K562 (cell line): ENCODE data around the gene MAP3K6. TPM values are rescaled to one million over a fixed set of nuclear protein-coding genes. Genes with fewer than 3 reads are reported as not detected.

Experiments used
- ARNT ChIP-seq, 2 experiments: fragments of 450-650 bp; IDR thresholded peaks; 2 replicates each; pipeline ENCODE4 v1.6.1; 2016; ENCODE audit warnings: mild to moderate bottlenecking in 1 of 2
- CHD2 ChIP-seq: IDR thresholded peaks from 2 replicates; pipeline ENCODE4 v1.6.1; 2011; ENCODE audit warnings: low read depth, low read length
- ETV6 ChIP-seq, 3 experiments: fragments of 150-350 bp in 1 of 3; sonication (generic) in 1 of 3; formaldehyde crosslinking in 1 of 3; IDR thresholded peaks; 2 replicates each; pipeline versions ENCODE4 v1.6.1 to v1.8.0; 2014 to 2022; ENCODE audit warnings: borderline replicate concordance in 2 of 3, low read depth in 2 of 3, antibody characterized with exemption in 1 of 3, low read length in 1 of 3, mild to moderate bottlenecking in 1 of 3, missing genetic modification reagents in 1 of 3
- GTF2F1 ChIP-seq: IDR thresholded peaks from 2 replicates; pipeline ENCODE4 v1.6.1; 2011; ENCODE audit warnings: low read depth, low read length, improper control_type of control experiment
- NR2C1 ChIP-seq, 2 experiments: fragments of 450-650 bp; IDR thresholded peaks; 2 replicates each; pipeline ENCODE4 v1.6.1; 2017; ENCODE audit warnings: mild to moderate bottlenecking in 2 of 2, antibody characterized with exemption in 1 of 2, inconsistent platforms in 1 of 2, missing compliant biosample characterization in 1 of 2, missing genetic modification characterization in 1 of 2
- RBFOX2 ChIP-seq: fragments of 200-400 bp; formaldehyde crosslinking; IDR thresholded peaks from 2 replicates; pipeline ENCODE4 v1.6.1; 2017; ENCODE audit warnings: low read depth, mild to moderate bottlenecking, low read length, moderate library complexity
- ZNF253 ChIP-seq: fragments of 250-450 bp; sonication (Bioruptor Pico); conservative IDR thresholded peaks from 2 replicates; pipeline ENCODE4 v1.6.1; 2021; ENCODE audit warnings: mild to moderate bottlenecking
- polyA plus RNA-seq, 8 experiments: library from polyadenylated mRNA; depleted of rRNA in 4 of 8; stranded (reverse) in 5 of 8; unstranded in 3 of 8; fragments of >200 nt; fragmentation: Nextera tagmentation in 2 of 8; fragmentation: Illumina TruSeq in 1 of 8; extraction: Ambion mirVana in 2 of 8; extraction: Trizol in 1 of 8; gene quantifications; 2 replicates each; pipeline versions ENCODE4 v1.2.1 to v1.2.3, GENCODE V29; 2011 to 2014; ENCODE audit warnings: inconsistent platforms in 1 of 8, missing spikeins in 1 of 8
- total RNA-seq, 7 experiments: library from RNA; depleted of rRNA in 6 of 7; stranded (reverse); fragments of >200 nt in 6 of 7; fragmentation: Illumina TruSeq in 2 of 7; extraction: Trizol in 2 of 7; gene quantifications; 2 replicates each; pipeline versions ENCODE4 v1.2.1 to v1.2.3, GENCODE V29; 2011 to 2021; ENCODE audit warnings: low replicate concordance in 1 of 7
- TF ChIP-seq, protein P1 (sequence below): fragments of 250-450 bp; sonication (Bioruptor Pico); IDR thresholded peaks from 2 replicates; pipeline ENCODE4 v1.5.1; 2021; ENCODE audit warnings: mild to moderate bottlenecking
- TF ChIP-seq, protein P2 (sequence below): sonication (generic); formaldehyde crosslinking; IDR thresholded peaks from 2 replicates; pipeline ENCODE4 v1.8.0; 2022; ENCODE audit warnings: mild to moderate bottlenecking, missing genetic modification reagents
- TF ChIP-seq, protein P3 (sequence below), 2 experiments: fragments of 450-650 bp in 1 of 2; sonication (generic) in 1 of 2; formaldehyde crosslinking in 1 of 2; IDR thresholded peaks; 2 replicates each; pipeline versions ENCODE4 v1.7.1 to v1.9.0; 2016 to 2022; ENCODE audit warnings: inconsistent platforms in 1 of 2, mild to moderate bottlenecking in 1 of 2, missing genetic modification reagents in 1 of 2
- TF ChIP-seq, protein P4 (sequence below): sonication (generic); formaldehyde crosslinking; IDR thresholded peaks from 2 replicates; pipeline ENCODE4 v1.8.1; 2022; ENCODE audit warnings: missing genetic modification reagents

Gene MAP3K6
- total and polyA plus RNA-seq, 9 of the 15 experiments (the other 6 are each of a cell fraction or from before 2014, with no cell fraction given): 0.99 to 21.9 (median 7.0) TPM

DNA sequence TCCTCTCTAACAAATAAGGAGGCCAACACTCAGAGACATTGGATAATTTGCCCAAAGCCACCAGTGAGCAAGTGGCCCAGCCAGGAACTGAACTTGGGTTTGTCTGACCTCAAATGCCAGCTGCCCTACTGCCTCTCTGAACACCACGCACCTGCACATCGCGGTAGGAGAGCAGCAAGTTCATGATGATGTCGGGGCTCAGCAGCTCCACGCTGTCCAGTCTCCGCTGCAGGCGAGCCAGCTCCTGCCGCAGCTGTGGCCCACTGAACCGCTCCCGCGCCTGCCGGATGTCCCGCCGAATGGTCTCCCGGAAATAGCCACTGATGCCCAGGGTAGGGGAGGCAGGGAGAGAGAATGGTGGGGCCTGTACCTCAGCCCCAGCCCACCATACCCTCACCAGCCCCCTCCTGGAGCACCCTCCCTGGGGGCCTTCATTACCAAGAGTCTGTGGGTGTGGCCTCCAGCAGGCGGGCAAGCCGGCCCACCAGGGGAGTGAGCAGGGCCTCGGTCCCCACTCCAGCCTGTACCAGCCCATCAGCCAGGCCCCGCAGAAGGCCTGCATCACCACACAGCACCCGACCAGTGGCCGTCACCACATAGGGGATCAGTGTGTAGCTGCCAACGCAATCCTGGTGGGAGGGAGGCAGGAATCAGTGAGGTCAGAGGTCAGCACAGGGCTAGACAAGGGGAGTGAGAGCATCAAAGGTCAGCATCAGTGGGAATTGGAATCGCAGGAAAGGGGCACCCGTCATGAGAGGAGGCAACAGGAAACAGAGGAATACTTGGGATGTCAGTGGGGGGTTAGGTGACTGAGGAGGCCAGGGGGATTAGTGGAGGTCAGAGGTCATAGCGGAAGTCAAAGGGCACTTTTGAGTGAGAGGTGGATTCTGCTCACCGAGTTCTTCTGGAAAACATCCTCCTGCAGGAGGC is 2.7 kb downstream of the MAP3K6 start (continued):
- TF ChIP-seq ARNT (IDR thresholded peaks at IDR 0.05) (no peak), GTF2F1 (no peak), ETV6 (IDR thresholded peaks at IDR 0.05; ENCODE audit: borderline replicate concordance in 1 of 2, low read depth in 2 of 2, low read length in 1 of 2) (no peak), ETV6 (CRISPR knock-in tag; IDR thresholded peaks at IDR 0.05; ENCODE audit: borderline replicate concordance) (no peak), NR2C1 (IDR thresholded peaks at IDR 0.05) (peak; percentile 95), NR2C1 (tag; IDR thresholded peaks at IDR 0.05) (peak; percentile 91), CHD2 (no peak), ZNF253 (no peak), RBFOX2 (peak; percentile 15; the same call in 1 of the 2 replicates)
- TF ChIP-seq, protein P1, sequence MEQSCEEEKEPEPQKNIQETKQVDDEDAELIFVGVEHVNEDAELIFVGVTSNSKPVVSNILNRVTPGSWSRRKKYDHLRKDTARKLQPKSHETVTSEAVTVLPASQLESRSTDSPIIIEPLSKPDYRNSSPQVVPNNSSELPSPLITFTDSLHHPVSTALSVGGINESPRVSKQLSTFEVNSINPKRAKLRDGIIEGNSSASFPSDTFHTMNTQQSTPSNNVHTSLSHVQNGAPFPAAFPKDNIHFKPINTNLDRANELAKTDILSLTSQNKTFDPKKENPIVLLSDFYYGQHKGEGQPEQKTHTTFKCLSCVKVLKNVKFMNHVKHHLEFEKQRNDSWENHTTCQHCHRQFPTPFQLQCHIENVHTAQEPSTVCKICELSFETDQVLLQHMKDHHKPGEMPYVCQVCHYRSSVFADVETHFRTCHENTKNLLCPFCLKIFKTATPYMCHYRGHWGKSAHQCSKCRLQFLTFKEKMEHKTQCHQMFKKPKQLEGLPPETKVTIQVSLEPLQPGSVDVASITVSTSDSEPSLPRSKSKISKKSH (CRISPR knock-in tag): no peak
- TF ChIP-seq, protein P2, sequence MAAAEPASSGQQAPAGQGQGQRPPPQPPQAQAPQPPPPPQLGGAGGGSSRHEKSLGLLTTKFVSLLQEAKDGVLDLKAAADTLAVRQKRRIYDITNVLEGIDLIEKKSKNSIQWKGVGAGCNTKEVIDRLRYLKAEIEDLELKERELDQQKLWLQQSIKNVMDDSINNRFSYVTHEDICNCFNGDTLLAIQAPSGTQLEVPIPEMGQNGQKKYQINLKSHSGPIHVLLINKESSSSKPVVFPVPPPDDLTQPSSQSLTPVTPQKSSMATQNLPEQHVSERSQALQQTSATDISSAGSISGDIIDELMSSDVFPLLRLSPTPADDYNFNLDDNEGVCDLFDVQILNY: no peak
- TF ChIP-seq, protein P3, sequence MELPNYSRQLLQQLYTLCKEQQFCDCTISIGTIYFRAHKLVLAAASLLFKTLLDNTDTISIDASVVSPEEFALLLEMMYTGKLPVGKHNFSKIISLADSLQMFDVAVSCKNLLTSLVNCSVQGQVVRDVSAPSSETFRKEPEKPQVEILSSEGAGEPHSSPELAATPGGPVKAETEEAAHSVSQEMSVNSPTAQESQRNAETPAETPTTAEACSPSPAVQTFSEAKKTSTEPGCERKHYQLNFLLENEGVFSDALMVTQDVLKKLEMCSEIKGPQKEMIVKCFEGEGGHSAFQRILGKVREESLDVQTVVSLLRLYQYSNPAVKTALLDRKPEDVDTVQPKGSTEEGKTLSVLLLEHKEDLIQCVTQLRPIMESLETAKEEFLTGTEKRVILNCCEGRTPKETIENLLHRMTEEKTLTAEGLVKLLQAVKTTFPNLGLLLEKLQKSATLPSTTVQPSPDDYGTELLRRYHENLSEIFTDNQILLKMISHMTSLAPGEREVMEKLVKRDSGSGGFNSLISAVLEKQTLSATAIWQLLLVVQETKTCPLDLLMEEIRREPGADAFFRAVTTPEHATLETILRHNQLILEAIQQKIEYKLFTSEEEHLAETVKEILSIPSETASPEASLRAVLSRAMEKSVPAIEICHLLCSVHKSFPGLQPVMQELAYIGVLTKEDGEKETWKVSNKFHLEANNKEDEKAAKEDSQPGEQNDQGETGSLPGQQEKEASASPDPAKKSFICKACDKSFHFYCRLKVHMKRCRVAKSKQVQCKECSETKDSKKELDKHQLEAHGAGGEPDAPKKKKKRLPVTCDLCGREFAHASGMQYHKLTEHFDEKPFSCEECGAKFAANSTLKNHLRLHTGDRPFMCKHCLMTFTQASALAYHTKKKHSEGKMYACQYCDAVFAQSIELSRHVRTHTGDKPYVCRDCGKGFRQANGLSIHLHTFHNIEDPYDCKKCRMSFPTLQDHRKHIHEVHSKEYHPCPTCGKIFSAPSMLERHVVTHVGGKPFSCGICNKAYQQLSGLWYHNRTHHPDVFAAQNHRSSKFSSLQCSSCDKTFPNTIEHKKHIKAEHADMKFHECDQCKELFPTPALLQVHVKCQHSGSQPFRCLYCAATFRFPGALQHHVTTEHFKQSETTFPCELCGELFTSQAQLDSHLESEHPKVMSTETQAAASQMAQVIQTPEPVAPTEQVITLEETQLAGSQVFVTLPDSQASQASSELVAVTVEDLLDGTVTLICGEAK (IDR thresholded peaks at IDR 0.05): no peak
- TF ChIP-seq, protein P3 (CRISPR knock-in tag; IDR thresholded peaks at IDR 0.05): no peak
- TF ChIP-seq, protein P4, sequence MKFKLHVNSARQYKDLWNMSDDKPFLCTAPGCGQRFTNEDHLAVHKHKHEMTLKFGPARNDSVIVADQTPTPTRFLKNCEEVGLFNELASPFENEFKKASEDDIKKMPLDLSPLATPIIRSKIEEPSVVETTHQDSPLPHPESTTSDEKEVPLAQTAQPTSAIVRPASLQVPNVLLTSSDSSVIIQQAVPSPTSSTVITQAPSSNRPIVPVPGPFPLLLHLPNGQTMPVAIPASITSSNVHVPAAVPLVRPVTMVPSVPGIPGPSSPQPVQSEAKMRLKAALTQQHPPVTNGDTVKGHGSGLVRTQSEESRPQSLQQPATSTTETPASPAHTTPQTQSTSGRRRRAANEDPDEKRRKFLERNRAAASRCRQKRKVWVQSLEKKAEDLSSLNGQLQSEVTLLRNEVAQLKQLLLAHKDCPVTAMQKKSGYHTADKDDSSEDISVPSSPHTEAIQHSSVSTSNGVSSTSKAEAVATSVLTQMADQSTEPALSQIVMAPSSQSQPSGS (CRISPR knock-in tag): 0 out of 2 replicates have a peak, but pooled peaks have one; percentile 37
